ENCODE results near the gene NDOR1. TPM values are rescaled to one million over a fixed set of nuclear protein-coding genes. Genes with fewer than 3 reads are reported as not detected.
"Not testable (repeated sequence)": the region's sequence is repeated elsewhere in the genome, so short reads cannot be mapped to it uniquely, and the experiment has no call there.

The NDOR1 gene
- total RNA-seq, 1 experiment from 2014 or later = 13.5 TPM

GRCh38 chr9:137240841-137241489, 35.5 kb downstream of the NDOR1 start, which contains the start of gene TUBB4B:
Gene TUBB4B, plus strand, starts transcription at chr9:137241287. Its CDS starts 74 bp downstream, at chr9:137241361.
- peak; percentile 100 for DNase-seq (ENCODE audit: extremely low read depth, low read depth)

GRCh38 chr9:137241490-137242268, 36.2 kb downstream of the NDOR1 start:
- DNase-seq (ENCODE audit: extremely low read depth, low read depth) = peak; percentile 55

GRCh38 chr9:137242269-137243203, 37.0 kb downstream of the NDOR1 start:
- DNase-seq (ENCODE audit: extremely low read depth, low read depth) = no peak

GRCh38 chr9:137243266-137243625, 37.7 kb downstream of the NDOR1 start:
- not testable (repeated sequence) for DNase-seq (ENCODE audit: extremely low read depth, low read depth)

GRCh38 chr9:137243626-137244485, 38.4 kb downstream of the NDOR1 start:
- no peak for DNase-seq (ENCODE audit: extremely low read depth, low read depth)

GRCh38 chr9:137244486-137245449, 39.3 kb downstream of the NDOR1 start:
- no peak for DNase-seq (ENCODE audit: extremely low read depth, low read depth)

GRCh38 chr9:137245450-137246421, 40.2 kb downstream of the NDOR1 start:
- no peak for DNase-seq (ENCODE audit: extremely low read depth, low read depth)

- no peak for DNase-seq (ENCODE audit: extremely low read depth, low read depth)
Observed at GRCh38 chr9:137247135-137247915, 41.8 kb downstream of the NDOR1 start.

- no peak for DNase-seq (ENCODE audit: extremely low read depth, low read depth)
Observed at GRCh38 chr9:137247916-137248175, 42.3 kb downstream of the NDOR1 start.

- no peak for DNase-seq (ENCODE audit: extremely low read depth, low read depth)
Observed at GRCh38 chr9:137250329-137251193, 45.1 kb downstream of the NDOR1 start.

- DNase-seq (ENCODE audit: extremely low read depth, low read depth) = no peak
Observed at GRCh38 chr9:137251194-137251461, 45.6 kb downstream of the NDOR1 start, which contains the start of gene STPG3. Gene STPG3, plus strand, starts transcription at chr9:137251286. Its CDS starts 1 bp downstream, at chr9:137251287.

GRCh38 chr9:137251490-137252268, 46.2 kb downstream of the NDOR1 start:
- no peak for DNase-seq (ENCODE audit: extremely low read depth, low read depth)

GRCh38 chr9:137252555-137253506, 47.3 kb downstream of the NDOR1 start:
- DNase-seq (ENCODE audit: extremely low read depth, low read depth) = no peak

Data from NCI-H460 (cell line).